Measurements from ENCODE around the gene LRRC75B.

LRRC75B gene

GRCh38 chr22:24588757-24589481 is 4.0 kb downstream of the LRRC75B start:
- no peak for DNase-seq (ENCODE audit: extremely low read depth, low read depth)
- no peak for TF ChIP-seq CTCF (IDR thresholded peaks at IDR 0.05; ENCODE audit: low read depth, low read length)

GRCh38 chr22:24588381-24588756 is 4.5 kb downstream of the LRRC75B start:
- TF ChIP-seq CTCF (IDR thresholded peaks at IDR 0.05; ENCODE audit: low read depth, low read length) = no peak
- no peak for DNase-seq (ENCODE audit: extremely low read depth, low read depth)

- no peak for DNase-seq (ENCODE audit: extremely low read depth, low read depth)
- no peak for TF ChIP-seq CTCF (IDR thresholded peaks at IDR 0.05; ENCODE audit: low read depth, low read length)
Observed at GRCh38 chr22:24587948-24588347, 4.9 kb downstream of the LRRC75B start.

GRCh38 chr22:24587251-24587650 is 5.6 kb downstream of the LRRC75B start:
- no peak for DNase-seq (ENCODE audit: extremely low read depth, low read depth)
- TF ChIP-seq CTCF (IDR thresholded peaks at IDR 0.05; ENCODE audit: low read depth, low read length) = no peak

- no peak for DNase-seq (ENCODE audit: extremely low read depth, low read depth)
- no peak for TF ChIP-seq CTCF (IDR thresholded peaks at IDR 0.05; ENCODE audit: low read depth, low read length)
Observed at GRCh38 chr22:24585927-24586546, 6.8 kb downstream of the LRRC75B start.

GRCh38 chr22:24585461-24585860 is 7.4 kb downstream of the LRRC75B start:
- no peak for DNase-seq (ENCODE audit: extremely low read depth, low read depth)
- TF ChIP-seq CTCF (IDR thresholded peaks at IDR 0.05; ENCODE audit: low read depth, low read length) = no peak

- TF ChIP-seq CTCF (IDR thresholded peaks at IDR 0.05; ENCODE audit: low read depth, low read length) = no peak
- DNase-seq (ENCODE audit: extremely low read depth, low read depth) = no peak
Observed at GRCh38 chr22:24584871-24585411, 7.9 kb downstream of the LRRC75B start.
